IMR-90 (cell line): ENCODE results near the gene SEMA3C. TPM values are rescaled to one million over a fixed set of nuclear protein-coding genes. Genes with fewer than 3 reads are reported as not detected.

Experiments used
- ATAC-seq: fragments of 200-7000 bp; cut with Tn5 transposase; 2 replicates; pipeline ENCODE4 v1.9.1; 2020; ENCODE audit warnings: low read depth, mild to moderate bottlenecking, moderate library complexity
- BruUV-seq: library from RNA; stranded (reverse); fragments of 400-500 nt; replicated peaks from 2 replicates; lab custom pipeline; 2021; lab: Mats Ljungman, UMichigan
- CTCF ChIA-PET: fragments of 300-600 bp; formaldehyde crosslinking; extraction: SDS; loops from one replicate; lab custom pipeline; 2021; ENCODE audit warnings: antibody characterized with exemption; lab: Yijun Ruan, JAX
- POLR2A ChIA-PET: fragments of 300-600 bp; sonication (Branson Sonifier 250); formaldehyde crosslinking; loops from one replicate; lab custom pipeline; 2022; ENCODE audit warnings: antibody characterized with exemption; ENCODE audit not compliant: unreplicated experiment; lab: Charles Lee
- DNase-seq: peaks from one replicate; pipeline ENCODE4 v3.0.0; 2013
- H2AFZ ChIP-seq: replicated peaks from 2 replicates; pipeline ENCODE3; 2013; ENCODE audit warnings: low read length, mild to moderate bottlenecking; ENCODE audit not compliant: poor library complexity
- H2AK5ac ChIP-seq: 2 replicates; pipeline ENCODE4 v1.6.1; 2013; ENCODE audit warnings: low read depth, low read length, inconsistent platforms
- H2AK9ac ChIP-seq: replicated peaks from 2 replicates; pipeline ENCODE3; 2013; ENCODE audit warnings: mild to moderate bottlenecking, low read depth, low read length, moderate library complexity; ENCODE audit not compliant: poor library complexity
- H2BK120ac ChIP-seq: 2 replicates; pipeline ENCODE4 v1.6.1; 2013; ENCODE audit warnings: low read depth, low read length, inconsistent platforms
- H2BK15ac ChIP-seq: 3 replicates; pipeline ENCODE4 v1.6.1; 2013; ENCODE audit warnings: low read depth, low read length, inconsistent platforms
- H2BK20ac ChIP-seq: 2 replicates; pipeline ENCODE4 v1.6.1; 2013; ENCODE audit warnings: low read depth, mild to moderate bottlenecking, inconsistent platforms, low read length, moderate library complexity
- H2BK5ac ChIP-seq: 2 replicates; pipeline ENCODE4 v1.6.1; 2013; ENCODE audit warnings: mild to moderate bottlenecking, low read depth, low read length, inconsistent platforms; ENCODE audit not compliant: poor library complexity, severe bottlenecking
- H3K14ac ChIP-seq: replicated peaks from 2 replicates; pipeline ENCODE4 v1.6.1; 2013; ENCODE audit warnings: low read depth, low read length, inconsistent platforms
- H3K18ac ChIP-seq: 2 replicates; pipeline ENCODE4 v1.6.1; 2013; ENCODE audit warnings: low read depth, low read length, control low read depth
- H3K23ac ChIP-seq: 2 replicates; pipeline ENCODE4 v1.6.1; 2013; ENCODE audit warnings: low read depth, low read length, inconsistent platforms
- H3K27ac ChIP-seq: 2 replicates; pipeline ENCODE4 v1.5.1; 2013; ENCODE audit warnings: mild to moderate bottlenecking, control low read depth, low read length; ENCODE audit not compliant: insufficient read depth
- H3K27me3 ChIP-seq: 2 replicates; pipeline ENCODE4 v1.6.1; 2013; ENCODE audit warnings: low read length; ENCODE audit not compliant: control insufficient read depth, insufficient read depth
- H3K36me3 ChIP-seq: 2 replicates; pipeline ENCODE4 v1.6.1; 2013; ENCODE audit warnings: low read length, mixed read lengths; ENCODE audit not compliant: control insufficient read depth, insufficient read depth
- H3K4ac ChIP-seq: 2 replicates; pipeline ENCODE4 v1.6.1; 2013; ENCODE audit warnings: low read depth, low read length, inconsistent platforms
- H3K4me1 ChIP-seq: 2 replicates; pipeline ENCODE4 v1.6.1; 2013; ENCODE audit warnings: low read length, mixed read lengths; ENCODE audit not compliant: control insufficient read depth, insufficient read depth
- H3K4me2 ChIP-seq: 2 replicates; pipeline ENCODE4 v1.6.1; 2013; ENCODE audit warnings: low read depth, mild to moderate bottlenecking, control low read depth, low read length, moderate library complexity
- H3K4me3 ChIP-seq: 2 replicates; pipeline ENCODE4 v1.5.1; 2013; ENCODE audit warnings: low read depth, mild to moderate bottlenecking, control low read depth, low read length, moderate library complexity; ENCODE audit not compliant: insufficient read depth
- H3K56ac ChIP-seq: 2 replicates; pipeline ENCODE4 v1.6.1; 2013; ENCODE audit warnings: low read length, inconsistent platforms; ENCODE audit not compliant: insufficient read depth; ENCODE audit errors: extremely low read depth
- H3K79me1 ChIP-seq, 2 experiments: 2 replicates each; pipeline ENCODE4 v1.6.1; 2013; ENCODE audit warnings: low read length in 2 of 2, inconsistent platforms in 1 of 2, low read depth in 1 of 2
- H3K9ac ChIP-seq: 2 replicates; pipeline ENCODE4 v1.6.1; 2013; ENCODE audit warnings: low read depth, low read length, control low read depth
- H3K9me1 ChIP-seq: 2 replicates; pipeline ENCODE4 v1.6.1; 2013; ENCODE audit warnings: low read length, inconsistent platforms; ENCODE audit not compliant: insufficient read depth
- H3K9me3 ChIP-seq: 2 replicates; pipeline ENCODE4 v1.6.1; 2013; ENCODE audit warnings: low read length; ENCODE audit not compliant: control insufficient read depth, insufficient read depth
- H4K20me1 ChIP-seq: 2 replicates; pipeline ENCODE4 v1.6.1; 2013; ENCODE audit warnings: low read length, inconsistent platforms; ENCODE audit not compliant: insufficient read depth
- H4K5ac ChIP-seq: 2 replicates; pipeline ENCODE4 v1.6.1; 2013; ENCODE audit warnings: mild to moderate bottlenecking, low read depth, low read length, control low read depth
- H4K8ac ChIP-seq, 2 experiments: 2 replicates each; pipeline ENCODE4 v1.6.1; 2013; ENCODE audit warnings: low read depth in 2 of 2, low read length in 2 of 2, control low read depth in 1 of 2, inconsistent platforms in 1 of 2
- H4K91ac ChIP-seq: 2 replicates; pipeline ENCODE4 v1.6.1; 2013; ENCODE audit warnings: low read depth, low read length, inconsistent platforms; ENCODE audit not compliant: insufficient read depth
- CHD1 ChIP-seq: IDR thresholded peaks from 2 replicates; pipeline ENCODE4 v1.6.1; 2012; ENCODE audit warnings: low read depth, low read length, improper control_type of control experiment
- WGBS, 2 experiments: methylation state at CpG; one replicate each; pipeline versions ENCODE4 v1.1.5 to v1.1.7; 2013; ENCODE audit warnings: missing lambda C conversion rate in 2 of 2; ENCODE audit not compliant: insufficient read length in 1 of 2; ENCODE audit errors: extremely low coverage in 2 of 2; 5-methylcytosine and 5-hydroxymethylcytosine counted together
- dilution Hi-C: fragments of 300-500 bp; cut with HindIII; formaldehyde crosslinking; loops from one replicate; pipeline ENCODE4 v1.14.3; 2018; ENCODE audit warnings: low sequenced_read_pairs; ENCODE audit not compliant: unreplicated experiment
- in situ Hi-C: fragments of 300-500 bp; cut with MboI; formaldehyde crosslinking; loops from 3 replicates; pipeline ENCODE4 v1.14.3; 2019; ENCODE audit warnings: low sequenced_read_pairs, inconsistent platforms, mixed read lengths
- intact Hi-C: fragments of 100-400 bp; cut with micrococcal nuclease; formaldehyde crosslinking; loops from 2 replicates; pipeline ENCODE4 v1.10.0; 2022
- polyA plus RNA-seq, 3 experiments: library from polyadenylated mRNA; depleted of rRNA; stranded (reverse); fragments of >200 nt; gene quantifications; 2 replicates each; pipeline ENCODE4 v1.2.3, GENCODE V29; 2012; ENCODE audit warnings: low replicate concordance in 1 of 3
- total RNA-seq: library from RNA; depleted of rRNA; stranded (reverse); fragments of >200 nt; gene quantifications from 2 replicates; pipeline ENCODE4 v1.2.3, GENCODE V29; 2012

SEMA3C gene
- total and polyA plus RNA-seq, 2 of the 4 experiments (the other 2 are of a cell fraction), result 21.2 to 97.1 TPM

GRCh38 chr7:80950550-80950967 is 31.7 kb upstream of the SEMA3C start:
- intact Hi-C loops (no loop called here), dilution Hi-C loops (no loop called here), in situ Hi-C loops (no loop called here)
- no TSS peak for BruUV-seq
- Histone ChIP-seq H4K20me1 (no peaks in the 10 kb centered on the region), H3K4me3 (no peak overlapping the region), H3K18ac (peak overlapping the region; percentile 39; the same call in 1 of the 2 replicates), H2BK15ac (no peak overlapping the region; the same call in 2 of the 3 replicates), H4K8ac (no peak overlapping the region), H3K36me3 (no peaks in the 10 kb centered on the region), H3K4ac (no peak overlapping the region), H3K79me1 (no peaks in the 10 kb centered on the region), H2AFZ (no peak overlapping the region), H3K23ac (no peak overlapping the region), H2BK5ac (no peak overlapping the region), H2AK9ac (no peak overlapping the region), H3K9me3 (no peaks in the 10 kb centered on the region), H2AK5ac (no peak overlapping the region), H3K27me3 (no peaks in the 10 kb centered on the region), H4K5ac (no peak overlapping the region), H3K9ac (no peak overlapping the region), H3K4me2 (no peak overlapping the region), H3K4me1 (no peaks in the 10 kb centered on the region), H3K14ac (no peak overlapping the region), H3K56ac (no peak overlapping the region), H3K9me1 (no peaks in the 10 kb centered on the region), H2BK120ac (no peak overlapping the region), H3K27ac (no peak overlapping the region), H2BK20ac (no peak overlapping the region), H4K91ac (no peak overlapping the region)
- 29% methylated on average over 1 of the region's 2 CpGs; no CpG with 5 or more reads in 1 of the 2 experiments for WGBS, 2 experiments
- ChIA-PET CTCF (no interaction called here), POLR2A (no interaction called here)
- TF ChIP-seq CHD1, result no peak
- DNase-seq, result no peak
- ATAC-seq, result no peak
